MM.1S (cell line): Measurements from ENCODE around the gene ROS1.

ENCODE experiments used
- DNase-seq: peaks from one replicate; pipeline ENCODE4 v3.0.0-alpha.2; 2015
- H2AFZ ChIP-seq: fragments of 300-600 bp; sonication (generic); 2 replicates; pipeline ENCODE4 v1.6.0; 2016; ENCODE audit warnings: antibody characterized with exemption, low read length
- H3F3A ChIP-seq: fragments of 300-600 bp; sonication (generic); 2 replicates; pipeline ENCODE4 v1.6.1; 2016; ENCODE audit warnings: mild to moderate bottlenecking, antibody characterized with exemption, low read length, moderate library complexity, mixed read lengths; ENCODE audit not compliant: insufficient read depth
- H3K27ac ChIP-seq: fragments of 300-600 bp; sonication (generic); 2 replicates; pipeline ENCODE4 v1.5.1; 2016; ENCODE audit warnings: mild to moderate bottlenecking, low read length
- H3K27me3 ChIP-seq: fragments of 300-600 bp; sonication (generic); replicated peaks from 2 replicates; pipeline ENCODE4 v1.6.0; 2016; ENCODE audit warnings: low read length; ENCODE audit not compliant: insufficient read depth
- H3K36me3 ChIP-seq: fragments of 300-600 bp; sonication (generic); replicated peaks from 2 replicates; pipeline ENCODE4 v1.6.1; 2016; ENCODE audit warnings: mild to moderate bottlenecking, low read length, mixed read lengths; ENCODE audit not compliant: insufficient read depth
- H3K4me1 ChIP-seq: fragments of 300-600 bp; sonication (generic); 2 replicates; pipeline ENCODE4 v1.6.1; 2016; ENCODE audit warnings: low read length, mixed read lengths
- H3K4me2 ChIP-seq: fragments of 300-600 bp; sonication (generic); 2 replicates; pipeline ENCODE4 v1.6.0; 2016; ENCODE audit warnings: low read depth, low read length
- H3K4me3 ChIP-seq: fragments of 300-600 bp; sonication (generic); 2 replicates; pipeline ENCODE4 v1.5.1; 2016; ENCODE audit warnings: low read length, mixed read lengths
- H3K79me2 ChIP-seq: fragments of 300-600 bp; sonication (generic); 2 replicates; pipeline ENCODE4 v1.6.1; 2016; ENCODE audit warnings: mixed run types, low read length, mixed read lengths
- H3K9ac ChIP-seq: fragments of 300-600 bp; sonication (generic); 2 replicates; pipeline ENCODE4 v1.6.1; 2016; ENCODE audit warnings: low read length, mixed read lengths
- H3K9me2 ChIP-seq: fragments of 300-600 bp; sonication (generic); replicated peaks from 2 replicates; pipeline ENCODE4 v1.6.1; 2016; ENCODE audit warnings: mild to moderate bottlenecking, low read length, mixed read lengths; ENCODE audit not compliant: insufficient read depth
- H3K9me3 ChIP-seq: fragments of 300-600 bp; sonication (generic); replicated peaks from 2 replicates; pipeline ENCODE4 v1.6.1; 2016; ENCODE audit warnings: mild to moderate bottlenecking, low read length, mixed read lengths; ENCODE audit not compliant: insufficient read depth
- H4K20me1 ChIP-seq: fragments of 300-600 bp; sonication (generic); 2 replicates; pipeline ENCODE4 v1.6.1; 2016; ENCODE audit warnings: mild to moderate bottlenecking, low read length, moderate library complexity, mixed read lengths; ENCODE audit not compliant: insufficient read depth
- EZH2 ChIP-seq: fragments of 300-600 bp; sonication (generic); optimal IDR thresholded peaks from 2 replicates; pipeline ENCODE3; 2017; ENCODE audit warnings: low read depth, mild to moderate bottlenecking, antibody characterized with exemption, low read length, mixed read lengths
- EZH2phosphoT487 ChIP-seq: fragments of 300-600 bp; sonication (generic); IDR thresholded peaks from 2 replicates; pipeline ENCODE4 v1.6.1; 2018; ENCODE audit warnings: antibody characterized with exemption, low read length
- TF ChIP-seq, protein P1 (sequence below): fragments of 300-600 bp; sonication (generic); IDR thresholded peaks from 2 replicates; pipeline ENCODE4 v1.5.1; 2016; ENCODE audit warnings: antibody characterized with exemption, low read length, mixed read lengths

The ROS1 gene

DNA sequence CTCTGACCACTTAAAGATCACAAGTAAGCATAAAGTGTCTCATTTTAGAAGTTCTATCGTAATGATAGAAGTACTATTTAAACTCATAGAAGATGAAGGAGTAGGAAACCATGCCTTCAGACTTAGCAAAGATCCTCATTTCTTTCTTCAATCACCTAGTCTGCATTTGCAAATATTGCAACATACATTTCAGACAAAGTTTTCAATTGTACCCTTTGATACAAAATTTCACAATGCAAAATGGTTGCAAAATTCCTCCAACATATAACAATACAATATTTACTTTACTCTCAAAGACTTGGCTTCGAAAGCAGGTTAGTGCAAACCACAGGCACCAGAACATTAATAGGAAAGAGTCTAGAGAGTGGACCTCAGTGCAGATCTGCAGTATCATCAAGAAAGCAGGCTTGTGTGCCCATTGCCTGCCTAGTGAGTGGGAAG, 16.1 kb upstream of the ROS1 start:
- no peak for TF ChIP-seq EZH2
- no peak for TF ChIP-seq EZH2phosphoT487
- TF ChIP-seq, protein P1, sequence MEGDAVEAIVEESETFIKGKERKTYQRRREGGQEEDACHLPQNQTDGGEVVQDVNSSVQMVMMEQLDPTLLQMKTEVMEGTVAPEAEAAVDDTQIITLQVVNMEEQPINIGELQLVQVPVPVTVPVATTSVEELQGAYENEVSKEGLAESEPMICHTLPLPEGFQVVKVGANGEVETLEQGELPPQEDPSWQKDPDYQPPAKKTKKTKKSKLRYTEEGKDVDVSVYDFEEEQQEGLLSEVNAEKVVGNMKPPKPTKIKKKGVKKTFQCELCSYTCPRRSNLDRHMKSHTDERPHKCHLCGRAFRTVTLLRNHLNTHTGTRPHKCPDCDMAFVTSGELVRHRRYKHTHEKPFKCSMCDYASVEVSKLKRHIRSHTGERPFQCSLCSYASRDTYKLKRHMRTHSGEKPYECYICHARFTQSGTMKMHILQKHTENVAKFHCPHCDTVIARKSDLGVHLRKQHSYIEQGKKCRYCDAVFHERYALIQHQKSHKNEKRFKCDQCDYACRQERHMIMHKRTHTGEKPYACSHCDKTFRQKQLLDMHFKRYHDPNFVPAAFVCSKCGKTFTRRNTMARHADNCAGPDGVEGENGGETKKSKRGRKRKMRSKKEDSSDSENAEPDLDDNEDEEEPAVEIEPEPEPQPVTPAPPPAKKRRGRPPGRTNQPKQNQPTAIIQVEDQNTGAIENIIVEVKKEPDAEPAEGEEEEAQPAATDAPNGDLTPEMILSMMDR: no peak
- Histone ChIP-seq H3K79me2 (no peaks in the 10 kb centered on the region), H3K27me3 (no peaks in the 10 kb centered on the region), H2AFZ (no peak overlapping the region), H4K20me1 (no peaks in the 10 kb centered on the region), H3K4me2 (no peak overlapping the region), H3F3A (no peaks in the 10 kb centered on the region), H3K9me3 (no peaks in the 10 kb centered on the region), H3K9ac (no peak overlapping the region), H3K27ac (no peak overlapping the region), H3K4me1 (no peaks in the 10 kb centered on the region), H3K4me3 (no peak overlapping the region), H3K36me3 (no peaks in the 10 kb centered on the region), H3K9me2 (no peaks in the 10 kb centered on the region)
- no peak for DNase-seq

DNA sequence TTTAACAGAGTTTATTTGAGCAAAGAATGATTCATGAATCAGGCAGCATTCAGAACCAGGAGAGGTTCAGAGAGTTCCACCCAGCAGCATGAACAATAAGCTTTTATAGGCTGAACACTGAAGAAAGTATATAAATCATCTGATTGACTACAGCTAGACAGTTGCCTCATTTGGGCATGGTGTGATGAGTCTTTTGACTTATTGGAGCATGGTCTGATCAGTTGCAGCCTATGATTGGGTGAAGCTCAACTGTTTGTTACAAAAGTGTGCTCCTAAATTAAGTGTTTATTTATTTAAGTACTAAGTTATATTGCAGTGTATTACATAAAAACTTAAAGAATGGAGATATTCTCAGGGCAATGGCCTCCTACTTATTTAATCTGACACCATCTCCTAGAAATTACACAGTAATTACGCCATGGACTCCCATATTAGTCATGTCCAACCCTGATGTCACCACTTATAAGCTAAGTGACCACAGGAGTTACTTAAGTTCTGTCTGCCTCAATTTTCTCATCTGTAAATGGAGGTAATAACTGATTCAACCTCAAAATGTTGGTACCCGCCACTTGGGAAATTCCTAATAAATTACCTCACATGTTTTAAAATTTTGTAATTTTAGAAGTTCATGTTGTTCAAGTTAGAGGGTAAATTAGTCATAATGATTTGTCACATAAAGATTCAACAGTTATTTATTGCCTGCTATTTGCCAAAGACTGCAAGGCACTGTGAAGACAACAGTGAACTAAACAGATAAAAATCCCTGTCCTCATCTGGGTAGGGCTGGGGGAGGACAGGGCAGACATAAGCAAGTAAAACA, 15.2 kb upstream of the ROS1 start:
- Histone ChIP-seq H3K4me2 (no peak overlapping the region), H3K79me2 (no peaks in the 10 kb centered on the region), H3F3A (no peaks in the 10 kb centered on the region), H3K27ac (no peak overlapping the region), H4K20me1 (no peaks in the 10 kb centered on the region), H3K4me1 (no peaks in the 10 kb centered on the region), H3K36me3 (no peaks in the 10 kb centered on the region), H3K9me3 (no peaks in the 10 kb centered on the region), H3K9me2 (no peaks in the 10 kb centered on the region), H3K4me3 (no peak overlapping the region), H2AFZ (no peak overlapping the region), H3K9ac (no peak overlapping the region), H3K27me3 (no peaks in the 10 kb centered on the region)
- DNase-seq: no peak
- TF ChIP-seq EZH2phosphoT487 (no peak), EZH2 (no peak)
- TF ChIP-seq, protein P1: no peak

DNA sequence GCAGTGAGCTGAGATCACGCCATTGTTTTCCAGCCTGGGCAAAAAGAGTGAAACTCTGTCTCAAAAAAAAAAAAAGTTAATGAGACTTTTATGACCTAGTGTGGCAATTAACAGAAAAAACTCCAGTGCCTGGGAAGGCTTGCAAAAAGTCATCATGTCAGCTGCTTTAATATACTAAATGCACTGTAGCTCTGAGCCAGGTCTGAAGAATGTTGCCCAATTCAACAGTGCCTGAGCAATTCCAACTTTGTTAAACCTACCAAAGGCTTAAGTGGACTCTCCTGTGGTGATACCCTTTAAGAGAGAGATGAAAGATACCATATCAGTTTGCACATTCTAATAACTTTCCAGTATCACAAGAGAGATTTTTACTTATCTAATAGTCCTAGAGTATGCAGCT, 6.5 kb upstream of the ROS1 start:
- Histone ChIP-seq H3K79me2 (no peaks in the 10 kb centered on the region), H3F3A (no peaks in the 10 kb centered on the region), H3K9ac (no peak overlapping the region), H3K27me3 (no peaks in the 10 kb centered on the region), H4K20me1 (no peaks in the 10 kb centered on the region), H3K36me3 (no peaks in the 10 kb centered on the region), H3K27ac (no peak overlapping the region), H3K4me3 (no peak overlapping the region), H2AFZ (no peak overlapping the region), H3K9me2 (no peaks in the 10 kb centered on the region), H3K9me3 (no peaks in the 10 kb centered on the region), H3K4me1 (no peaks in the 10 kb centered on the region), H3K4me2 (no peak overlapping the region)
- no peak for TF ChIP-seq EZH2phosphoT487
- TF ChIP-seq, protein P1: no peak
- TF ChIP-seq EZH2: no peak
- no peak for DNase-seq
